Peyer's patch (tissue), 4 donors: Measurements from ENCODE around the gene COL8A1. TPM values are rescaled to one million over a fixed set of nuclear protein-coding genes. Genes with fewer than 3 reads are reported as not detected.

Experiments
- DNase-seq, 3 donors: peaks; one replicate each; pipeline ENCODE4 v3.0.0-alpha.2; 2017 to 2019
- H3K27ac ChIP-seq, 4 donors: fragments of 200-600 bp; sonication (generic); one replicate each; pipeline ENCODE4 v1.5.1; 2016 to 2019
- H3K27me3 ChIP-seq, 2 donors: fragments of 200-600 bp; sonication (generic); one replicate each; pipeline ENCODE4 v1.5.1; 2019
- H3K36me3 ChIP-seq, 3 donors: fragments of 200-600 bp; sonication (generic); one replicate each; pipeline ENCODE4 v1.5.1; 2016 to 2019
- H3K4me1 ChIP-seq, 4 donors: fragments of 200-600 bp; sonication (generic); one replicate each; pipeline ENCODE4 v1.5.1; 2016 to 2019
- H3K4me3 ChIP-seq, 4 donors: fragments of 200-600 bp; sonication (generic); 1 replicate in 3 of 4; 2 replicates in 1 of 4; pipeline ENCODE4 v1.5.1; 2016 to 2019; ENCODE audit warnings: mild to moderate bottlenecking in 1 of 4
- H3K9me3 ChIP-seq, 4 donors: fragments of 200-600 bp; sonication (generic); one replicate each; pipeline ENCODE4 v1.5.1; 2016 to 2019; ENCODE audit warnings: mild to moderate bottlenecking in 1 of 4
- POLR2A ChIP-seq, 2 donors: fragments of 450-650 bp; IDR thresholded peaks; one replicate each; pipeline ENCODE4 v1.5.1; 2017; ENCODE audit warnings: antibody characterized with exemption in 2 of 2, mild to moderate bottlenecking in 2 of 2, moderate library complexity in 2 of 2
- total RNA-seq, 4 donors: library from RNA; depleted of rRNA; stranded (reverse); fragments of >200 nt; gene quantifications; one replicate each; pipeline ENCODE4 v1.1.0, GENCODE V29; 2016
- TF ChIP-seq, protein P1 (sequence below), 6 experiments: fragments of 450-650 bp in 4 of 6; fragments of 200-600 bp in 2 of 6; sonication (generic) in 1 of 6; IDR thresholded peaks; one replicate each; pipeline ENCODE4 v1.5.1; 2017 to 2019; ENCODE audit warnings: antibody characterized with exemption in 6 of 6, mild to moderate bottlenecking in 3 of 6, moderate library complexity in 1 of 6

COL8A1 gene
- total RNA-seq, 4 donors from 2014 or later, result 2.3 to 5.3 (median 3.3) TPM; not detected in 1

GRCh38 chr3:99768808-99769501, 130.6 kb downstream of the COL8A1 start:
- H3K27ac ChIP-seq, result no peak overlapping the region
- no peaks in the 10 kb centered on the region for H3K36me3 ChIP-seq
- no peaks in the 10 kb centered on the region for H3K9me3 ChIP-seq
- H3K4me1 ChIP-seq, result no peaks in the 10 kb centered on the region
- DNase-seq, result no peak
- no peaks in the 10 kb centered on the region for H3K27me3 ChIP-seq
- no peak overlapping the region for H3K4me3 ChIP-seq
- TF ChIP-seq, protein P1, sequence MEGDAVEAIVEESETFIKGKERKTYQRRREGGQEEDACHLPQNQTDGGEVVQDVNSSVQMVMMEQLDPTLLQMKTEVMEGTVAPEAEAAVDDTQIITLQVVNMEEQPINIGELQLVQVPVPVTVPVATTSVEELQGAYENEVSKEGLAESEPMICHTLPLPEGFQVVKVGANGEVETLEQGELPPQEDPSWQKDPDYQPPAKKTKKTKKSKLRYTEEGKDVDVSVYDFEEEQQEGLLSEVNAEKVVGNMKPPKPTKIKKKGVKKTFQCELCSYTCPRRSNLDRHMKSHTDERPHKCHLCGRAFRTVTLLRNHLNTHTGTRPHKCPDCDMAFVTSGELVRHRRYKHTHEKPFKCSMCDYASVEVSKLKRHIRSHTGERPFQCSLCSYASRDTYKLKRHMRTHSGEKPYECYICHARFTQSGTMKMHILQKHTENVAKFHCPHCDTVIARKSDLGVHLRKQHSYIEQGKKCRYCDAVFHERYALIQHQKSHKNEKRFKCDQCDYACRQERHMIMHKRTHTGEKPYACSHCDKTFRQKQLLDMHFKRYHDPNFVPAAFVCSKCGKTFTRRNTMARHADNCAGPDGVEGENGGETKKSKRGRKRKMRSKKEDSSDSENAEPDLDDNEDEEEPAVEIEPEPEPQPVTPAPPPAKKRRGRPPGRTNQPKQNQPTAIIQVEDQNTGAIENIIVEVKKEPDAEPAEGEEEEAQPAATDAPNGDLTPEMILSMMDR (IDR thresholded peaks at IDR 0.05), result no peak
- TF ChIP-seq POLR2A (IDR thresholded peaks at IDR 0.05), result no peak

DNA sequence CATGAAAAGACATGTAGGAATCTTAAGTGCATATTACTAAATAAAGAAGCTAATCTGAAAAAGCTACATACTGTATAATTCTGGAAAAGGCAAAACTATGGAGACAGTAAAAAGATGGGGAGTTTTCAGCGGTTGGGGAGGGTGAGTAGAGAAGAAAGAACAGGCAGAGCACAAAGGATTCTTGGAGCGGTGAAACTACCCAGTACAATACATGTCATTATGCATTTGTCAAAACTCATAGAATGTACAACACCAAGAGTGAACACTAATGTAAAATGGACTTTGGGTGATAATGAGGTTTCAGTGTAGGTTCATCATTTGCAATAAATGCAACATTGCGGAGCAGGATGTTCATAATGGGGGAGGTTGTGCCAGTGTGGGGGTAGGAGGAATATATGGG, 133.8 kb downstream of the COL8A1 start:
- Histone ChIP-seq H3K9me3 (no peaks in the 10 kb centered on the region), H3K4me1 (no peaks in the 10 kb centered on the region), H3K27ac (no peak overlapping the region), H3K4me3 (no peak overlapping the region), H3K27me3 (no peaks in the 10 kb centered on the region), H3K36me3 (no peaks in the 10 kb centered on the region)
- no peak for TF ChIP-seq POLR2A (IDR thresholded peaks at IDR 0.05)
- TF ChIP-seq, protein P1 (IDR thresholded peaks at IDR 0.05), result no peak
- no peak for DNase-seq

DNA sequence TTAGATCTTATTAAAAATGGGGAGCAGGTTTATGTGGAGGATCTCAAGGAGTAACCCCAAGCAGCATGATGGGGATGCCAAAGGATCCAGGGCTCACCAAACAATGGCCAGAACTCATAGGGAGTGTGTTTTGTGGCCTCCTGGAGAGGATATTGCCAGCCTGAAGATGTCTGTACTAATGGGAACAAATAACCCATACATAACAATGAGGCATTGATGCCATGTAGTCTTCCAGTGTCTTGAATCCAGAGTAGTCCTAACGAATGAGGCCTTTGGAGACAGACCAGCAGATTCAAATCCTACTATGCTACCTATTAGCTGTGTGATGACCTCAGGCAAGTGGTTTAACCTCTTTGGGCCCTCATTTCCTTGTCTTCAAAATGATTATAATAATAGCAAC, 134.3 kb downstream of the COL8A1 start:
- Histone ChIP-seq H3K4me3 (no peak overlapping the region), H3K9me3 (no peaks in the 10 kb centered on the region), H3K27me3 (no peaks in the 10 kb centered on the region), H3K27ac (no peak overlapping the region), H3K36me3 (no peaks in the 10 kb centered on the region), H3K4me1 (no peaks in the 10 kb centered on the region)
- no peak for TF ChIP-seq POLR2A (IDR thresholded peaks at IDR 0.05)
- TF ChIP-seq, protein P1 (IDR thresholded peaks at IDR 0.05), result no peak
- DNase-seq, result no peak

GRCh38 chr3:99774467-99774866, 136.1 kb downstream of the COL8A1 start:
- Histone ChIP-seq H3K27me3 (no peaks in the 10 kb centered on the region), H3K36me3 (no peaks in the 10 kb centered on the region), H3K9me3 (no peaks in the 10 kb centered on the region), H3K27ac (no peak overlapping the region), H3K4me1 (no peaks in the 10 kb centered on the region), H3K4me3 (no peak overlapping the region)
- TF ChIP-seq, protein P1 (IDR thresholded peaks at IDR 0.05), result no peak
- TF ChIP-seq POLR2A (IDR thresholded peaks at IDR 0.05), result no peak
- no peak for DNase-seq

DNA sequence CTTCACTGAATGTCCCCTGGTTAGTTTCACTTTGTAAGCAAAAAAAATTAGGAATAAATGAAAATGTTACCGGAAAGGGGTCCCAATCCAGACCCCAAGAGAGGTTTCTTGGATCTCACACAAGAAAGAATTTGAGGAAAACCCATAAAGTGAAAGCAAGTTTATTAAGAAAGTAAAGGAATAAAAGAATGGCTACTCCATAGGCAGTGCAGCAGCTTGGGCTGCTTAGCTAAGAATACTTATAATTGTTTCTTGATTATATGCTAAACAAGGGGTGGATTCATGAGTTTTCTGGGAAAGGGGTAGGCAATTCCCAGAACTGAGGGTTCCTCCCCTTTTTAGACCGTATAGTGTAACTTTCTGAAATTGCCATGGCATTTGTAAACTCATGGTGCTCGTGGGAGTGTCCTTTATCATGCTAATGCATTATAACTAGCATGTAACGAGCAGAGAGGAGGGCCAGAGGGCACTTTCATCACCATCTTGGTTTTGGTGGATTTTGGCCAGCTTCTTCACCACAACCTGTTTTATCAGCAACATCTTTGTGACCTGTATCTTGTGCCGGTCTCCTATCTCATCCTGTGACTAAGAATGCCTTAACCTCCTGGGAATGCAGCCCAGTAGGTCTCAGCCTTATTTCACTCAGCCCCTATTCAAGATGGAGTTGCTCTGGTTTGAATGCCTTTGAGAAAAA, 138.3 kb downstream of the COL8A1 start:
- Histone ChIP-seq H3K4me3 (no peak overlapping the region), H3K27me3 (no peaks in the 10 kb centered on the region), H3K27ac (no peak overlapping the region)

More for the DNA sequence above, 138.3 kb downstream of the COL8A1 start:
- Histone ChIP-seq H3K4me1 (no peaks in the 10 kb centered on the region), H3K9me3 (no peaks in the 10 kb centered on the region), H3K36me3 (no peaks in the 10 kb centered on the region)
- DNase-seq, result no peak
- no peak for TF ChIP-seq POLR2A (IDR thresholded peaks at IDR 0.05)
- TF ChIP-seq, protein P1 (IDR thresholded peaks at IDR 0.05), result no peak
